Muscle layer of colon (tissue), 2 donors: ENCODE measurements around the gene VWA2.
"Not testable (repeated sequence)": the region's sequence is repeated elsewhere in the genome, so short reads cannot be mapped to it uniquely, and the experiment has no call there.

Source experiments
- H3K27ac ChIP-seq: one replicate; pipeline ENCODE4 v1.7.0; 2013; ENCODE audit warnings: low read depth, mild to moderate bottlenecking, low read length, moderate library complexity
- H3K27me3 ChIP-seq, 2 donors: one replicate each; pipeline ENCODE4 v1.7.0; 2013; ENCODE audit warnings: low read length in 2 of 2, mild to moderate bottlenecking in 2 of 2; ENCODE audit not compliant: insufficient read depth in 2 of 2, control insufficient read depth in 1 of 2
- H3K36me3 ChIP-seq: one replicate; pipeline ENCODE4 v1.7.0; 2013; ENCODE audit warnings: mild to moderate bottlenecking, low read length; ENCODE audit not compliant: insufficient read depth
- H3K4me1 ChIP-seq: one replicate; pipeline ENCODE4 v1.7.0; 2013; ENCODE audit warnings: mild to moderate bottlenecking, low read length; ENCODE audit not compliant: insufficient read depth
- H3K4me3 ChIP-seq, 2 donors: one replicate each; pipeline ENCODE4 v1.7.0; 2013; ENCODE audit warnings: low read length in 2 of 2, low read depth in 1 of 2, mild to moderate bottlenecking in 1 of 2, moderate library complexity in 1 of 2
- H3K9ac ChIP-seq: one replicate; pipeline ENCODE4 v1.7.0; 2013; ENCODE audit warnings: low read length
- H3K9me3 ChIP-seq: one replicate; pipeline ENCODE4 v1.7.0; 2013; ENCODE audit warnings: mild to moderate bottlenecking, low read length
- donor health status: abdominal sarcoma.
- donor health status: Adenocarcinoma of cecum.

Gene VWA2

DNA sequence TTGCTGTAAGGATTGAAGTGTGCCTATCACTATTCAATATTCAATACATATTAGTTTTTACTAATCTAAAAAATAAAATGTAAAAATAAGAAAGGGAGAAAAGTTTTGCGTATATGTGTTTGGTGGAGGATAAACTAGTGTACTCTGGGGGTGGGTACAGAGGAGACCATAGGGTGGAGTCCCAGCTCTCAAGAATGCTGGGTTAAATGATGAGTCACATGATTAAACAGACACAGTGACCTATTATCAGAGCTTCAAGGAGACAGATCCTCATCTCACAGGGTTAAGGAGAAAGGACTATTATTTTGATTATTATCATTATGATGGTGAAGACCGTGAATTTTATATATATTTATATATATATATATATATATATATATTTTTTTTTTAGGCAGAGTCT is 87.7 kb downstream of the VWA2 start:
- Histone ChIP-seq H3K27me3 (no peaks in the 10 kb centered on the region), H3K9ac (no peak overlapping the region), H3K36me3 (no peaks in the 10 kb centered on the region), H3K27ac (no peak overlapping the region), H3K4me3 (no peak overlapping the region), H3K9me3 (no peaks in the 10 kb centered on the region), H3K4me1 (peaks cover 11% of the 10 kb centered on the region)

DNA sequence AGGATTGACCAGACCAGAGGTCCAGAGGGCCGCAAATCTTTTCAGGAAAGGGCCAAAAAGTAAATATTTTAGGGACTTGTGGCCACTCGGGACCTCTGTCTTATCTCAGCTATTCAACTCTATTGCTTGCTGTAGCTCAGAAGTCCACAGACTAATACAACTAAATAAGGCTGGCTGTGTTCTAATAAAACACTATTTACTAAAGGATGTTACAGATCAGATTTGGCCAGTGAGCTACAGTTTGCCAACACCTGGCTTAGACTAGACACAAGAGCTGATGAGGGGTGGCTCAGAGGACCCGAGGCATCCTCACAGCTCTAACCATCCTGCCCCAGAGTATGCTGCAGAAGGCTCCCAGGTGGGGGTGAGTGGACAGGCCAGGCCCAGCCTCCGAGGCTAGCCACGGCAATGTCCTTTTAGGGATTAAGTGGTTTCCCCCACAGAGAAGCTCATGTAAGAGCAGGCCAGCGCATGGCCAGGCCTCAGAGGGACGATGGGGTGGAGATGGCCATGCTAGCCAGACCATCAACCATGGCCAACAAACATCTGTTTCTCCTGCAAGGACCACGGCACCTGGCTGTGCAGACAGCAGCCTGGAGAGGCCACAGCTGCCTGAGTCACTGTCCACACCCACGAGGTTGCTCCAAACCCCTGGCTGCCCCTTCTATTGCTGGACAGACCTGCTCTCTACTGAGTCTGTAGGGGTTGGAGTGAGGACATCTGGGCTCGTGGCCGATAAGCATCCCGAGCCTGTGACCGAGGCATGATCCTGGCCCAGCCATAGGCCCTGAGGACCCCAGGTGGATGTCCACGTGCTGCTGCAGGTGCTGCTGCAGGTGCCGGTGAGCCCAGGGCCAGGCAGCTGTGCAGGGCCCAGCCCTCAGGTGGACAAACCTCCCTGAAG is 88.7 kb downstream of the VWA2 start:
- H3K27ac ChIP-seq = no peak overlapping the region

DNA sequence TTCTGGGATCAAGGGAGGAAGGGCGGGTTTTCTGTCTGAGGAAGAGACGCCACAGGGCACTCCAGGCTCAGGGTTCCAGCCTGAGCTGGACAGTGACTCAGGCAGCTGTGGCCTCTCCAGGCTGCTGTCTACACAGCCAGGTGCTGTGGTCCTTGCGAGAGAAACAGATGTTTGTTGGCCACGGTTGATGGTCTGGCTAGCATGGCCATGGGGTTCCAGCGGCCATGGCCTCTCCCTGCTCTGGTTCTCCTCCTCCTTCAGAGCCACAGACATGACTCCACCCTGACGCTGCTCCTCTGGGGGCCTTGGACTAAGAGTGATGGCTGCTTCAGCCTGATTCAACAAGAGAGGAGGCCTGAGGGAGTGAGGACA is 89.4 kb downstream of the VWA2 start:
- H3K36me3 ChIP-seq = no peaks in the 10 kb centered on the region
- peaks cover 19% of the 10 kb centered on the region for H3K4me1 ChIP-seq
- no peaks in the 10 kb centered on the region for H3K27me3 ChIP-seq
- no peak overlapping the region for H3K9ac ChIP-seq
- H3K9me3 ChIP-seq = no peaks in the 10 kb centered on the region
- no peak overlapping the region for H3K4me3 ChIP-seq
- H3K27ac ChIP-seq = no peak overlapping the region

More for the DNA sequence above, 88.7 kb downstream of the VWA2 start:
- no peaks in the 10 kb centered on the region for H3K27me3 ChIP-seq
- no peaks in the 10 kb centered on the region for H3K36me3 ChIP-seq
- no peak overlapping the region for H3K9ac ChIP-seq
- no peak overlapping the region for H3K4me3 ChIP-seq
- peaks cover 19% of the 10 kb centered on the region for H3K4me1 ChIP-seq
- no peaks in the 10 kb centered on the region for H3K9me3 ChIP-seq

DNA sequence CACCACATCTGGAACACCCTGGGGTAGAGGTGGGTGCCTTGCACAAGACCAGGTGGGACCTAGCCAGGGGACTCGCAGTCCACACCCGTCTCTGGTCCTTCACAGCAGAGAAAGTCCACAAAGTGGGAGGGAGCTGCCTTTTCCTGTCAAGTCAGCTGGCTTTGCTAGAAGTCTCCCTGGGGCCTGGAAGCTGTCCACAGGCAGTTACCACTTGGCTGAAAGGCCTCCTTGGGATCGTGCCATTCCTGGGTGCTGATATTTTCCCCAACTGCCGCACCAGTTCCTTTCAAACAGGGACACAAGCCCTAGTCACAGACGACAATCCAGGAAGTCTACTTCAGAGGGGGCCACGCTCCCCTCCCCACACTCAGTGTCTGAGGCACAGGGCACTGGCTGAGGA is 89.8 kb downstream of the VWA2 start:
- Histone ChIP-seq H3K9me3 (no peaks in the 10 kb centered on the region), H3K36me3 (no peaks in the 10 kb centered on the region), H3K9ac (no peak overlapping the region), H3K4me3 (no peak overlapping the region), H3K27ac (no peak overlapping the region), H3K27me3 (no peaks in the 10 kb centered on the region), H3K4me1 (peaks cover 19% of the 10 kb centered on the region)

DNA sequence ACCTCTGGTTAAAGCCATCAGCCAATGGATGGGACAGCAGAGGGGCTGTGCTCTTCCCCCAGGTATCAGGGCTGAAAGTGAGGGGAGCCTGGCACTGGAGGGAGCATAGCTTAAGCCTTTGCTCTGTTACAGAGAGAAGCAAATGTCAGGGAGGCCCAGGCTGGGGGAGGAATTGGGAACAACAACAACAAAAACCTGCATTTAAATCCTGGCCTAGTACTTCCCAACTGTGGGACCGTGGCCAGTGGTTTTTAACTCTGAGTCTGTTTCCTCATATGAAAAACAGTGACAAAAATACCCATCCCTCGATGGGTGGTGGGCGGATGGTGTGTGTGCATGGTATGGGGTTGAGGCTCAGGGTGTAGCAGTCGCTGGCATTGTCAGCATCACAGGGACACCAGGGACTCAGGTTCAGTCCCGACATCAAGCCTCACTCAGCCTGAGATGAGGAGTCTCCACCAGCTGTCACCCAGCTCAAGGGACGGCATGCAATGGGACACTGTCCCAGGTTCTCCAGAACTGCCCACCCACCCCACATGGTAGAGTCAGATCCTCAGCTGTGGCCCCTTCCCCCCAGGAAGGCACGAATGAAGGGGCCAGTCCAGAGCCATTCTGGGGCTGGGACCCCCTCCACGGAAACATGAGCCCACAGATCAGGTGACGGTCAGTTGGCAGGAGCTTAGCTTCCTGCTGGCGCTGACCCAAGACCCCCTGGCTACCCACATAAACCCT is 90.7 kb downstream of the VWA2 start:
- no peak overlapping the region for H3K27ac ChIP-seq
- H3K4me1 ChIP-seq = peaks cover 19% of the 10 kb centered on the region

DNA sequence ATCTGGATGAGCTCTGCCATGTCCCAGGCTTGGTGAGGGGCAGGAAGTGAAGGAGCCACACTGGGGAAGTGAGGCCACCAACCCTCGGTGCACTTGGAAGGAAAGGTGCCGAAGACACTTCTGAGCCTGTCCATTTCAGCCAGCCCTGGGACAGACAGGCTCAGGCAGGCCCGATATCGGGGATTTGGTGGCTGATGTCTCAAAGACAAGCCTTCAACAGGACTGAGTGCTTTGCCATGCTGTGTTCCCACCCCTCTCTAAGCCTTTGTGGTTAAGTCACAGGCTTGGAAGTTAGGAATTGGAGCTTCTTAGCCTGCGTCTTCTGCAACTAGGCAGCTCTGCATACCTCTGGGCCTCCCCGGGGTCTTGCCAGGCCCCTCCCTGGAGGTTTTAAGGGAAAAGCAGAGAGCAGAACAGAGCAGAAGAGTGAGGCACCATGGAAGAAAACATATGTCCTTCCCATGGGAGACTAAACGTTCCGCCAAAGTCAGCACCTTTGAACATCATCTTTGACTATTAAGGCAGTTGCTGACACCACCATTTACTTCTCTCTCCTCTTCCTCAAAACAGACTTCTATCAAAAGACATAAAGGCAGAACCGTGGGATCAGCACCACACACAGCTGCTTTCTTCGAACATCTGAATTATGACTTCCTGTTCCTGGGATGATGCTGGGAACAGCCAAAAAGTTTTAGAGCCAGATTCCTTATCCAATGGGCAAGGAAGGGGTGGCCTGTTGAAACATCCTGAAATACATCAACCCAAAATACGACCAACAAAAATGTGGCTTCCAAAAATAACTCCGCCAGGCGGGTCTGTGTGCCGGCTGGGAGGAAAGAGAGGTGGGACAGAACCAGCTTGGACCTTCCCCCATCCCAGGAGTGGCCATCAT is 93.5 kb downstream of the VWA2 start:
- no peak overlapping the region for H3K4me3 ChIP-seq

More for the DNA sequence above, 90.7 kb downstream of the VWA2 start:
- no peaks in the 10 kb centered on the region for H3K27me3 ChIP-seq
- H3K9me3 ChIP-seq = no peaks in the 10 kb centered on the region
- H3K4me3 ChIP-seq = no peak overlapping the region
- no peaks in the 10 kb centered on the region for H3K36me3 ChIP-seq
- no peak overlapping the region for H3K9ac ChIP-seq

DNA sequence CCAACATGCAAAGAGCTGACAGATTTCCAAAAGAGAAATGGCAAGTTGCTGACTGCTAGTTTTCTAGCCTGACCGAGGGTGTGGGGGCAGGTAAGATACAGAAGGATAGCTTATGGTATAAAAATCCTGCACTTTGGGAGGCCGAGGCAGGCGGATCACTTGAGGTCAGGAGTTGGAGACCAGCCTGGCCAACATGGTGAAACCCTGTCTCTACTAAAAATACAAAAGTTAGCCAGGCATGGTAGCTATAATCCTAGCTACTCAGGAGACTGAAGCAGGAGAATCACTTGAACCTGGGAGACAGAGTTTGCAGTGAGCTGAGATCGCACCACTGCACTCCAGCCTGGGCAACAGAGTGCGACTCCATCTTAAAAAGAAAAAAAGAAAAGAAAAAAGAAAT is 94.4 kb downstream of the VWA2 start:
- not testable (repeated sequence) for H3K9me3 ChIP-seq, H3K9ac ChIP-seq, H3K27me3 ChIP-seq, H3K27ac ChIP-seq, H3K36me3 ChIP-seq, H3K4me3 ChIP-seq
- peaks cover 19% of the 10 kb centered on the region for H3K4me1 ChIP-seq

More for the DNA sequence above, 93.5 kb downstream of the VWA2 start:
- H3K9me3 ChIP-seq = no peaks in the 10 kb centered on the region
- H3K27ac ChIP-seq = no peak overlapping the region
- peaks cover 19% of the 10 kb centered on the region for H3K4me1 ChIP-seq
- no peaks in the 10 kb centered on the region for H3K36me3 ChIP-seq
- no peak overlapping the region for H3K9ac ChIP-seq
- H3K27me3 ChIP-seq = no peaks in the 10 kb centered on the region

DNA sequence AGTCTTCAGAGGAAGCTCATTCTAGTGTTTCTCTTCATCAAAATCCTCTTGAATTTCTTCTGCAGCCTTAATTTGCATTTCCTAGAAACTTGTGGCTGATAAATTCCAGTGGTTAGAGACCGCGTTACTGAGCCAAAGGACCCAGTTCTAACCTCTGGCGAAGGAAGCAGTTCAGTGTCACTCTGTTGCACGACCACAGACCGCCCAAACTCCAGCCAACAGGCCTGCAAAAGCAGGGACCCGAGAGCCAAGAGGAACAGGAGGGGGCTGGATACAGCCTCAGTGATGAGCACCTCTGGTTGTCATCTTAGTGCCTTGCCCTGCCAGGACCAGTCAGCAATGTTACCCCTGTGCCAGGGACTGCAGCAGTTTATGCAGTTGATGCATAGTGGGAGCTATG is 95.2 kb downstream of the VWA2 start:
- Histone ChIP-seq H3K36me3 (no peaks in the 10 kb centered on the region), H3K9me3 (no peaks in the 10 kb centered on the region), H3K4me3 (no peak overlapping the region), H3K9ac (no peak overlapping the region), H3K27ac (no peak overlapping the region), H3K27me3 (no peaks in the 10 kb centered on the region), H3K4me1 (peaks cover 11% of the 10 kb centered on the region)

DNA sequence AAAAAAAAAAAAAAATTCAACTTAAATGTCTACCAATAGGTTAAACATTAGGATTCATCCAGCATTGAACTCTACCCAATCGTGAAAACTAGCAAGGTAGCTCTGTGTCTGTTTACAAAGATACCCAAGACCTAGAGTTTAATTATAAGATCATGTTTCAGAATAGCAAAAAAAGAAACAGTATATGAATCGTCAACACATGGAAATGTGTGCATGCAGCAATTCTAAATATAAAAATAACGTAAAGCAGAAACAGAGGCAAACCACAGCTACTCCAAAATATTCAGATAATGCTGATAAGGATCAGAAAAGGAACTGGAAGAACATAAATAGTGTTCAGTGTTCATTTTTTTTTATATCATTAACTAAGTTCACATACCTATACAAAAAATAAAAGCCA is 96.6 kb downstream of the VWA2 start:
- no peak overlapping the region for H3K27ac ChIP-seq
- no peak overlapping the region for H3K4me3 ChIP-seq
- H3K9ac ChIP-seq = no peak overlapping the region
- H3K36me3 ChIP-seq = no peaks in the 10 kb centered on the region
- H3K9me3 ChIP-seq = no peaks in the 10 kb centered on the region
- H3K27me3 ChIP-seq = no peaks in the 10 kb centered on the region
- H3K4me1 ChIP-seq = peaks cover 9% of the 10 kb centered on the region

DNA sequence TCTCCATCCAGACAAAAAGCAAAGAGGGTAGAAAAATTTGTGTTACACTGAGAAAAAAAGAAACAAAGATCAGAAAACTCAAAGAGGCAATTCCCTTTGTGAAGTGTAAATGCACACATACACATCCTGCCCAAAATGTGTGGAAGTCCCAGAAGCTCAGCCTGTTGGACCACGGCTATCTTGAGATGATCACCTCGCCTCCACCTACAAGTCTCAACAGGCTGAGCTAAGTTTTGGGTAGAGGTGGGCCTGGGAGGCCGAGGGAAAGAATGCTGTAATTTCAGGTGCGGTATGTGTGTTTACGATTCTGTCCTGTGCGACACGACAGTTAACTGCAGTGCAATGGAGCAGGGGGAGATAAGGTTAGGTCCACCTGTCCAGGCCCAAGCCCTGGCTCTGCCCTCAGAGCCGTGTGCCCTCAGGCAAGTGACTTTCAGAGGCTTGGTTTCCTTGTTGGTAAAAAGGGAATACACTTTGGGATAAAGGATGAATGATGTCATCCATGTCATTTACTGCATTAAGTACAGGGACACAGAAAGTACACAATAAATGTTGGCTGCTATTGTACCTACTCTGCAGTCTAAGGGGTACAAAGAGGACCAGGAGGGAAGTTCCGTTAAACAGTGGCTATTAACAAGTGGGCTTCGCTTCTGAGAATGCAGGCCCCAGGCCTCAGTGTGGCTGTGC is 97.9 kb downstream of the VWA2 start:
- Histone ChIP-seq H3K4me1 (peaks cover 6% of the 10 kb centered on the region), H3K36me3 (no peaks in the 10 kb centered on the region), H3K4me3 (no peak overlapping the region), H3K27me3 (no peaks in the 10 kb centered on the region), H3K9ac (no peak overlapping the region), H3K9me3 (no peaks in the 10 kb centered on the region), H3K27ac (no peak overlapping the region)
